NCI-H2081 (cell line): ENCODE results near the gene LRRC4C.

ENCODE experiments used
- DNase-seq, 2 experiments: peaks; one replicate each; lab custom pipeline; 2025; lab: John Stamatoyannopoulos, UW

LRRC4C gene

DNA sequence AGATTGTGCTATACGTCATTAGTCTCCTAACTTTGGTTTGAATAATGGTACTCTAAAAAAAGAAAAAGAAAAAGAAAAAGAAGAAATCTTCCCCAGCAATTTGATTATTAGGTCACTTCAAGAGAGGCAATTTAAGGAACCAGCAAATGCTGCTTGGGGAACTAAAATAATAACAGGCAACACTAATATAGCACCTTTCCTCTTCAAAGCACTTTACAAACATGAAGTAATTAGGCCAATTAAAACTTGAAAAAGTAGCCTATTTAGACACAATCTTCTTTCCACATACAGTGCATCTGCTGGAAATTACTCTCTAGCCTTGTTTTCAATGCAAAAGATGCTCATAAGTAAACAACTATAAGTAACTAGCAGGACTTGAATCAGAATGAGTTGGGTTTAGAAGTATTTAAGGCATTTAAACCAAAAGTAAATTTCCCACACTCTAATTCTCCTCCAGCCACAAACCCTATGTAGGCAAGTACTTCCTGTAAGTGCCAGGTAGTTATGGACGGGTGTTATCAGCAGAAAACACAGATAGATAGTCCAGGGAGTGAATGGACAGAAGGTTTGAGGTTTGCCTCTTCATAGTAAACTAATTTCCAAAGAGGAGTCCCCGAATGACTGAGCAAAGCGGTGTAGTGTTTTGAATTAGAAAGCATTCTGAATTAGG, 44.5 kb downstream of the LRRC4C start:
- DNase-seq: no peak

DNA sequence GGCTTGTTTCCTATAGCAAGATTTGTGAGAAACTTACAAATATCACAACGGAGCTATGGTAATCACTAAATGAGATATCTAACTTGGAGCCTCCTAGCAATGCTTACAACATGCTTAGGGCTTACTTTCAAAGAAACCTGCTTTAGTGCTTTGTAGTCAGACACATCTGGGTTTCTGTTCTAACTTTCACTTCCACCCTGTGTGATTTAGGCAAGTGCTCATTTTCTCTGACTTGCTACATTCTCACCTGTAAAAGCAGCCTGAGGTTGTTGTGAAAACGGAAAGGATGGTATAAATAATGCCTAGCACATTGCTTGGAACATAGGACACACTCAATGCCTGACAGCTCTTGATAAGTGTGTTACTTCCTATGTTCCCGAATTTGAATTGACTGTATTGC, 45.6 kb downstream of the LRRC4C start:
- no peak for DNase-seq

DNA sequence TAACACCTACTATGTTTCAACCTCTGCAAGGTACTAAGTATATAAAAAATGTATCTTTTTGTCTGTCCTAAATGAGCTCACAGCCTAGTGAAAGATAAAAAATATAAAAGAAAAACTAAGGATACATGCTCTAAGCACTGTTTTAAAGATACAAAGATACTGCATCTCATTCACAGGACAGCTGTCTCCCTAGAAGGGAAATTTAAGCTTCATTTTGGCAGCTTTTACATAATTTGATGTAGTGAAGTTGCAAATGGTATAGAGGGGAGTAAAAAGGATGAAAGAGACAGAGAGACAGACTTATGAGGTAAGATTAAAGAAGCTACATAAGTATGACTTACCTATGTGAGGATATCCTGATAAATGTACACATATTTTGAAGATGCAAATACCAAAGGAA, 53.6 kb downstream of the LRRC4C start:
- no peak for DNase-seq

DNA sequence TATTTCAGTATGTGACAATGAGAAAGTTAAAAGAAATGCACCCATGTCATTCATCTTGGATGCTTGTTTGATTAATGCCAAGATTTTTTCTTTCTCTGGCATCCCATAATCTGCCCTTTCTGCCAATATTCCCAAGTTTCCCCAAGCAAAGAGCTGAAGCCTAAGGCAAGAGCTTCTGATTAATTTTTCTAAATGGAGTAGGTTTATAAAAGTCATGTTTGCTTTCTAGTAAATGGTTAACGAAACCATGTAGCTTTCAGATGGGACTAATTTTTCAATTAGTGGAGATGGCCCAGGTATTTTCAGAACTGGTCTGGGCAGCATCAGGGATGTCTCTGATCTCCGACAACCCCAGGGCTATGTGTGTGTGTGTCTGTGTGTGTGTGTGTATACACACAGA, 55.3 kb downstream of the LRRC4C start:
- no peak for DNase-seq

DNA sequence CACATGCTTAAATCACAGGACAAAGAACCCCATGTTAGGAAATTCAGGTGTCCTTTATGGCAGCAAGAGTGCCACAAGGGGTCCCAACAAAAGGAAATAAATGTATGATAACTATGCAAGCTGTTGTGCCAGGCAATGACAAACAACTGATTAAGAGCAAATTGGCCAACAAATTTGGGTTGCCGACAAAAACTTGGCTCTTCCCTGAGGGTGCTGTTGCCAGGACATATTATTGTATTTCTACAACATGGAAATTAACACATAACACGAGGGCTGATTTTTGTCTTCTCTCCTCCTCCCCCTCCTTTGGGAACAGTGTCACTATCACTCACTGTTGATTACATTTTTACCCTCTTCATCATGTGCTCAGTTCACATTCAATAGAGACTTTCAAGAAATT, 56.0 kb downstream of the LRRC4C start:
- peak; percentile 4 to 70 for DNase-seq

DNA sequence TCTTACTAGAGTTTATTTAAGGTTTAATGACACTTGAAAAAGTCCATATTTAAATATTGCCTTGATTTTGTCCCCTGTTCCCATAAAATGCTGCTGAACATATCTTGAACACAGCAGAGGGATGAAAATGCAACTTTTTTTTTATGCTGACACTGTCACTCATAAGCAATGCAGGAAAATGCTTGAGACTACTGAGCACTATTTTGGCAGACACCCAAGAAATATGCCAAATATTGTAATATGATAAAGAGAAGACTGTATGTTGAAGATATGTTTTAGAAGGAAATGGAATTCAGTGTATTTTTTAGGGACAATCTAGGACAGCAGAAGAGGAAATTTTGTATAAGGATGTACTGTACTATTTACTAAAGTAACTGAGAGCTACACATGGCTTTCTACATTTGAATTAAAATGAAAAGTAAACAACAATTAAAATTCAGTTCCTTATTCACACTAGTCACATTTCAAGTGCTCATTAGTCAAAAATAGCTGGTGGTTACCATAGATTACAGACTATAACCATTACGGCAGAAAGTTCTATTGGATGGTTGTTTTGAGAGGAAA, 58.6 kb downstream of the LRRC4C start:
- peak in 1 of 2 experiments; percentile 40 for DNase-seq

DNA sequence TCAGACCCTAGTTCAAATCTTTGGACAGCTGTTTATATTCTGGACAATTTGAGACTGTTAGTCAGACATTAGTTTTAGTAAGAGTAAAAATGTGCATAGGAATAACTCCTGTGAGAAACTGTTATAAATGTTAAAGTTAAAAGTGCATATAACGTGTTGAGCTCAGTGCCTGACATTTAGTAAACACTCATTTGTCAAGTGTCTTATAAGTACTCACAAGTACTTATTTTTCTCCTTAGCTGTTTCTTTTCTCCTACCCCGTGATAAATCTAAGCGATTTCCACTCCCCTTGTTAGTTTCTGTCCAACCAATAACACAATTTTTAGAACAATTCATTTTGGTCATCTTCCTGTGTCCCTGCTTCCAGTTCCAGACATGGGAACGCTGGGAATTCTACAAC, 59.3 kb downstream of the LRRC4C start:
- no peak for DNase-seq

DNA sequence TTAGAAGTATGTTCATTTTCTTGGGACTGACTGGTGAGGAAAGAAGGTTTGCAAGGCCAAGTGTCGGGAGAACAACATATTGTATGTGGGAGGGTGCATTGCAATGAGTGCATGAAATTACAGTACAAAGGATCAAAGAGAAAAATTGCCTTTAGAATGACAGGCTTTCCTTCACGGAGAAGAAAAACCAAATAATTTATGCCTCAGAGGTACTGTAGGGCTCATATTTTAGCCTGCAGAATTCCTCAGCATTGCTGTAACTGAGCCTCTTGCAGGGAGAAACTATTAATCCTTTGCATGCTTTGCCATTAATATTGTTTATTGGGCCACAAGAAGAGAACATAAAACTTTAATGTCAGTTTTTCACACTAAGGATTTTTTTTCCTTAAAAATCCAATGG, 60.1 kb downstream of the LRRC4C start:
- no peak for DNase-seq

DNA sequence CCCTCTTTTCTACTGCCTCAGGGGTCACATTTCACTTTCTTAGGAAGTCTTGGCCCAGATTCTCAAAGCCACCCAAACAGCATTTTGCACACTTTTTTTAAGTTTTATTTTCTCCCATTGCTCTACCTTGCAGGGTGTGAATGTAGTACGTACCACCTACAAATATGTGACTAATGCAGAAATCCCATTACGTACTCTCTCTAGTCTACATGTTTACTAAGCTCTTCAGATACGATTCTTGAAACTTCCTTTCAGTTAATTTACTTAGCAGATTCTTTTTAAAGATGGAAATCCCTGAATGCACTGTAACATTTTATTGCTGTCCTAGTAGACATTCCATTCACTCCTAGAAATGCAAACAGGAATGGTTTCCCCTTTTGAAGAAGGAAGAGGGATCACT, 61.3 kb downstream of the LRRC4C start:
- DNase-seq: no peak

DNA sequence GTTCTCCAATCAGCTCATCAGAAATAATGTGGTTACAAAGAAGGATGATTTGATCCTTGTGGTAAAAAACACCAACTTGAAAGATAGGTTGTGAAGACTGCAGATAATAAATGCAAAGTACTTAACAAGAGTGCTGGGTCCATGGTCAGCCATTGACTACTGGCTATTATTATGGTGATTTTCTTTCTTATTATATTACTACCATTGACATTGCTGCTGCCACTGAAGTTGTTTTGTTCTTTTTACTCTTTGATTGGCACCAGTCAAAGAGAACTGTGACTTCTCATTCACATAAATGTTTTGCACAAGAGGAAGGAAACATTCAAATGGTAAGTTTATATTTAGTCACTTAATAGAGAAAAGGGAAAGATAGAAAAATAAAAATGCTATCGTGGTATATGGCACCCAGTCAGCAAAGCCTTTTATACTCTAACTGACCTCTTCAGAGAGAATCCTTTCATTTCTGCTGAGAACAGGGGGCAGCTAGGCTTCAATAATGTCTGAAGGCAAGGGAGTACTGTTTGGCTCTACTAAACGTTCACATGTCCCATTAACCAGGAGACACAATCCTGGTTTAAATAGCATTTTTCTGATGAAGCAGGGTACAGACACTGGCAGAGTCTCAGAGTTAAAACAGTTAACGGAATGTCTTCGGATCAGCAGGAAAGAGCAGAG, 64.8 kb downstream of the LRRC4C start:
- no peak for DNase-seq

DNA sequence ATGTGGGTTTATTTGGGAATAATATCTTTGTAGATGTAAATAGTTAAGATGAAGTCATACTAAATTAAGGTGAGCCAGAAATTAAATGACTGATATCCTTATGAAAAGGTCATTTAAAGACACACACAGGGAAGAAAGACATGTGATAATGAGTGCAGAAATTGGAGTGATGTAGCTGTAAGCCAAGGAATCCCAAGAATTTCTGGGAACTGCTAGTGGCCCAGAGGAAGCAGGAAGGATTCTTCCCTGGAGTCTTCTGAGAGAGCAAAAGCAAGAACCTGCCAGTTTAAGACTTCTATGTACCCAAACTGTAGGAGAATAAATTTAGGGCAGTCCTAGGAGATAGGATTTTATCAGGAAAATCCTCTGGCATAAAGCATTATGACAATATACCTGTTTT, 66.9 kb downstream of the LRRC4C start:
- no peak for DNase-seq

DNA sequence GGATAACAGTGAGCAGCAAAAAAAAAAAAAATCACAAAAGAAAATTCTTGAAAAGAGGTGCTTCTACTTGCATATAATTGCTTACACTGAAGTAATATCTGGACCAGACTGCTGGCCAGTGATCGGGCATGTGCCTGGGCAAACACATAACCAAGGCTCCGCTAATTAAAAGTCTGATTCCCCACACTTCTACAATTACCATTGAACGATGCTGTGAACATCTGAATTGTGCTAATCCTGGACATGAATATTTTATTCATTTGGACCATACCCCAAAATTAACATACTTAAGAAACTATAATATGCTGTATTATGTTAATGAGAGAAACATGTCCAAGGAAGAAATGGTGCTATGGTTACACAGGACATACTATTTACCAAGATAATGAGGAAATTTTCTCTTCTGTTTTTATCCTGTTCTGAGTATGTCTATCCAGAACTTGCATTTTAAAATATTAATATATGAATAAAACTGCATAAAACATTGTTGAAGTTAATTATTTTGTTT, 69.8 kb downstream of the LRRC4C start:
- DNase-seq: no peak

DNA sequence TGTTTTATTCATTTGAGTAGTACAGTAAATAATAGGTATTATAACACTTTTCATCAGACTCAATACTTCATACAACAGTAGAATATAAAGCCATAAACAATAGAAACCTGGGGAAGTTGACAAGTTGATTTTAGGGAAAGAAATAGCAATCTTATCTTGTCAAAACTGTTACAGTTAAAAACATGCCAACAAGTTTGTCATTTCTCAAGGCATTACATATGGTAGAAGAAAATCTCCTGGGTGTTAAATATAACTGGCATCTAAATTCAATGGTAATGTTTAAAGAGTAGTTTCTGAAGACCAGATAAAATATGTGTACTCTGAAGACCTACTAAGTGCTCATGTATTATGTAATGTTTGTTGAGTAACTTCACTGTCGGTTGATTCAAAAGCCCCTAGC, 75.1 kb downstream of the LRRC4C start:
- no peak for DNase-seq

DNA sequence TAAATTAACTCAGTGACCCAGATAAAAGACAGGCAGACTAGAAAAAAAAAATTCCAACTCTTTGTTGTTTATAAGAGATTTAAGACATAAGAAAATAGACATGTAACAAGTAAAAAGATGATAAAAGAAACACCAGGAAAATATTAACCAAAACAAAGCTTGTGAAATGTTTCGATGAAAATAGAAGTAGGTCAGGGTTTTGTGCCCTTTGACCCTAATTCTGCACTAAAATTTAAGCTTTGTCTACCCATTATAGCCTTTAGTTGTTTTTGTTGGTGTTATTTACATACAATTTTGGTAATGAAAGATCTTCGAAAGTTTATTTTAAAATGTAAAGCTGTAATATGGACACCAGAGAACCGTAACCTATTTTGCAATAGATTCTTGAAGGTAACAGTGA, 75.7 kb downstream of the LRRC4C start:
- DNase-seq: no peak

DNA sequence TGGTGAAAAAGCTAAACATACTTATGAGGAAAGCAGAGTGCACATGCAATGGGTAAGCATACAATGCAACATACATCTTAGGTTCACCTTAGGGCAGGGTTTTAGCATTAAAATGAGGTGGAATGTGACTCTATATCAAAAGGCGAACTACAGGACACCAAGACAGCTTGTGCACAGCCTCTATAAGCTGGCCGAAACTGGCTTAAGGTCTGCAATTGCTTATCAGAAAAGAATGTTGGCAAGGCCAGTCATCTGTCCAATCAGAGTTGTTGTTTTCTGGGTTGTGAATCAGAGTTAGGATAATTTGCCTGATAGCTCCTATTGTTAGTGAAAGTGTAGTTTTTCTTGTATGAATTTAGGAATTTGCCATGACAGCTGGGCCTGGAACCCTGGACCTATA, 76.5 kb downstream of the LRRC4C start:
- DNase-seq: no peak

DNA sequence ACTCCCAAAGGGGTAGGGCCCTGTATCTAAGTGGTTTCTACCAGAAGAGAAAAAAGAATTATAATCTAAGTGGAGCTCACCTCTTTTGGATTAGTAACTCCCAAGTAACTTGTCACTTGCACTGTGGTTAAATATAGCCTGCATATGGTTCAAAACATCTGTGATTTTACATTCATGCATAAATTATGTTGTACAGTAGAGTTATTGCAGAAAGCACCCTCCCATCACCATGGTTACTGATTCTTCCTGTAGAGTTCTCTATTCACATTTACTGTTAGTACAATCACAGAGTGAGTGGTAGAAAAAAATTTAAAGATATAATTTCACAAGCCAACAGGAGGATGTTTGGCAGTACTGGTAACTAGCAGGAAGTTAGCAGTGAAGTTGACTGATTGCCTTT, 80.4 kb downstream of the LRRC4C start:
- DNase-seq: peak in 1 of 2 experiments; percentile 35

DNA sequence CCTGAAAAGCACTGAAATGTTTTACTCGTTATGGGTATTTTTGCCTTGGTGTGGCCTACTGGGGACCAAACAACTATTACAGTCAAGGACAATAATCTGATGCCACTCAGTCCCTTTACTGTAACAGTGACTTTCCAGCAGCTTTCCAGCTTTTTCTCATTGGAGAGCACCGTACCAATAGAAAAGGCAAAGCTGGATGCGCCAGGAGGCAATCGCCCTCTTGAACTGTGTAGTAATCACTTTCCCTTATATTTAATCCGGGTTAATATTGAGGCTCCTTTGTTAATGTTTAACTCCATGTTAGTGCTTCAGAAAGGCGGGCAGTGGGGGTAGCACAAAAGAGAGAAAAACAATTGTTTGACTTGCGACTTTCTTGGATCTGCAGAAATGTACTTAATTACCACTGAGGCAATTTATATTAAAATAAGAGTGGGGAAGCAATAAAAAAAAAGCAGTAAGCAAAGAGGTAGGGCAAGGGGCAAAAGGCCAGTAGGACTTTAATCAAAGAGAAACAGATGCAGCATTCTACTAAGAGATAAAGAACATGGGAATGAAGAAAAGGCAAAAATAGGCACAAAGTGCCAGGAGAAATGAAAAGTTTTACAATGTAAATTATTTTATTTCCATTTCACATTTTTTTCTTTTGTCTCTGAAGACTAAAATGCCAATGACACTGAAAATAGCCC, 81.6 kb downstream of the LRRC4C start:
- DNase-seq: no peak

DNA sequence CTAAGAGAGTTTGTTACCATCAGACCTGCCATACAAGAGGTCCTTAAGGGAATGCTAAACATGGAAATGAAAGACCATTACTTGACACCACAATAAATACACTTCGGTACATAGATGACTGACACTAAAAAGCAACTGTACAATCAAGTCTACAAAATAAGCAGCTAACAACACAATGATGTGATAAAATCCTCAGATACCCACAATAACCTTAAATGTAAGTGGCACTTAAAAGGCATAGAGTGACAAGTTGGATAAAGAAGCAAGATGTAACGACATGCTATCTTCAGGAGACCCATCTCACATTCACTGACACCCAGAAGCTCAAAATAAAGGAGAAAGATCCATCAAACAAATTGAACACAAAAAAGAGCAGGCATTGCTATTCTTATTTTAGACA, 107.6 kb downstream of the LRRC4C start:
- DNase-seq: no peak

DNA sequence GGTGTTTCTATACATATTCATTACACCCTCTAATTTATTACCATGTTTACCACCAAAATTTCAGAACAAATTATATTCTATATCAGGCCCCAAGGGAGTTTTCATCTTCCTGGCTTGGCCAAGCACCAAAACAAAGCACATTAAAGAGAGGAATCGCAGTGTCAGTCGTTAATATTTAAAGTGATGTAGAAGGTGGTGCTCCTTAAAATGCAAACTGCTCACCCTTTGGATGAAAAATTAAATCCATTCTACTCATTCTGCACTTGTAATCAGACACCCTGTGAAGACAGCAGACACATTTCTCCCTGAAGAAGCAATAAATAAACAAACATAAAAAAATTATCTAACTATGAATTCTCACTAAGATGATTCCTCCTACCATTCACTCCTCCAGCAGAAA, 113.4 kb downstream of the LRRC4C start:
- DNase-seq: no peak

DNA sequence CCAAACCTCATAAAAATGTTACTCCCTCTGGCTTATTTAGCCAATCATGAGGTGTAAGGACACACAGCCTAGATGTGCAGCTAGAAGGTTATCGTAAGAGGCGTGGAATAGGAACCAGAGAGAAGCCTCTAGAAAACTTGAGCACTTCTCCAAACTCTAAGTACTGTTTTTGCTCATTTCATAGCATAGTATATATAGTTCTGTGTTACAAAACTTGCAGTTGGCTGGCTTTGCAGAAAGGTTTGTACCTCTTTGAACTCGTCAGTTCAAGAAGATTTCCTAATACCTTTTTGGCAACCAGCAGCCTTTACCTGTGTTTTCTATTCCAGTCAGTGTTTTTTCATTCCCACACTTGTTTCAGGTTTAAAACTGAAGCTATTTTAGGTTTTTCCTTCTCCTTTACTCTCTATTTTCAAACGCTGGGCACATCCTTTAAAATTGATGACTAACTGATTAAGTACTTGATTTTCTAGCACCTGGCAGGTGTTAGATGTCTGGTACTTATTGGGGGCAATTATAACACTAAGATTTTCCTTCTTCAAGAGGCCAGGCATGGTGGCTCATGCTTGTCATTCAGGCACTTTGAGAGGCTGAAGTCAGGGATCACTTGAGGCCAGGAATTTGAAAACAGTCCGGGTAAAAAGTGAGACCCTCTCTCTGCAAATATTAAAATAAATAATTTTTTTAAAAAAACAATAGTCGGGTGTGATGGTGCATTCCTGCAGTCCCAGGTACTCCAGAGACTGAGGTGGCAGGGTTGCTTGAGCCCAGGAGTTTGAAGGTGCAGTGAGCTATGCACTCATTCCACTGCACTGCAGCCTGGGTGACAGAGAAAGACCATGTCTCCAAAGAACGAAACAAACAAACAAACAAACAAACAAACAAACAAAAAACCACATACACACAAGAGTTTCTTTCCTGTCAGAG, 125.2 kb downstream of the LRRC4C start:
- no peak for DNase-seq

DNA sequence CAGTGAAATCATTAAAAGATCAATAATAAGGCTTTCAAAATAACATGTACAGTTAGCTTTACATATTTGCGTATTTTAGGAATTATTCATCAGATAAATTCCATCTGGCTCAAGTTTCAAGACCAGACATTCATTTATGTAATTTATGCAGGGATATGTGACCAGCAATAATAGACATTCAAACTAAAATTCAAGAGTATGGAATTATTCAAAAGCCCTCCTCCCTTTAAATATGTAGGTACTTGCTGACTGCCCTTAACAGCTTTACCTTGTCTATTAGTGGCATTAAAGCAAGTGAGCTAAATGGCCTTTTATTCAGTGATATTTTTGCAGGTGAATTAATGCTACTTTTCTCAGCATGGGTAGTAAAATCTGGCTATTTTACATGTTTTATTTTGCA, 126.1 kb downstream of the LRRC4C start:
- no peak for DNase-seq

DNA sequence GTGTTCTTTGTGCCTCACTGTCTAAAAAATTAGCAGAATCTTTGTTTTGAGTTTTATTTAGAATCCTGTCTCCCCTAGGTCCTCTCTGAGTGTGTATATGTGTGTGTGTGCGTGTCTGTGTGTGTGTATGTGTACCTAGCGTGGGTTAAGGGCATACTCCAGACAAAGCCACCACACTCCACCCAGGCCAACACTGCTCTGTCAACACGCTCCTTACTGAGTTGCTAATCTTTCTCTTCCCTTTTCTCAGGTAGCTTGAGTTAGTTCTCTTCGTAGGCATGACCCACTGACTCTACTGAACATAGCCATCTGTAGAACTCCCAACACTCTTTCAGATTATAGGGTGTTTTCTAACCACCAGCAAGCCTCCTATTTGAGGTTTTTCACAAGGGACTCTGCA, 131.1 kb downstream of the LRRC4C start:
- DNase-seq: no peak
